T-helper 1 cell (primary cell): Measurements from ENCODE around the gene HAT1.

Experiments
- DNase-seq, 5 donors: peaks; one replicate each; pipeline ENCODE4 v3.0.0-alpha.2; 2012 to 2020

Gene HAT1

DNA sequence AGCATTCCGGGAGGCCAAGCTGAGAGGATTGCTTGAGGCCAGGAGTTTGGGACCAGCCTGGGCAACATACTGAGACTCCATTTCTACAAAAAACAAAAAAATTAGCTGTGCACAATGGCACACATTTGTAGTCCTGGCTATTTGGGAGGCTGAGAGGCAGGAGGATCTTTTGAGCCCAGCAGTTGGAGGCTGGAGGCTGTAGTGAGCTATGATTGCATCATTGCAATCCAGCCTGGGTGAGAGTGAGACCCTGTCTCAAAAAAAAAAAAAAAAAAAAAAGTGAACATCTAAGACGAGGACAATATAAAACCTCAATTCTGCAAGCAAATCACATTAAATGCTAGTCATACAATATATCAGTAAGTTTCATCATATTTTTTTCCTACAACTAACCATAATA is 2.8 kb upstream of the HAT1 start:
- no peak for DNase-seq

DNA sequence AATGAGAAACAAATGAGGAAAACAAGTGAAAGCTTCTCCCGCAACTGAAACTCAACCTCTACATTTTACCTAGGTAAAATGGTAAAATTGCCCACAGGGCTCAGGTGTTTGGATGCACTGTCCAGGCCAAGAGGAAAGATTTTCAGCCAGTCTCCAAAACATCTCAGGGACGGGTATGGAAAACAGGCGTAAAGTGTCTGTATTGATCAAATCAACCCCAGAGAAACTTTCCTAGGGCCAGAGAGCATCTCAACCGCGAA is 361 bp upstream of the HAT1 start:
- no peak for DNase-seq

DNA sequence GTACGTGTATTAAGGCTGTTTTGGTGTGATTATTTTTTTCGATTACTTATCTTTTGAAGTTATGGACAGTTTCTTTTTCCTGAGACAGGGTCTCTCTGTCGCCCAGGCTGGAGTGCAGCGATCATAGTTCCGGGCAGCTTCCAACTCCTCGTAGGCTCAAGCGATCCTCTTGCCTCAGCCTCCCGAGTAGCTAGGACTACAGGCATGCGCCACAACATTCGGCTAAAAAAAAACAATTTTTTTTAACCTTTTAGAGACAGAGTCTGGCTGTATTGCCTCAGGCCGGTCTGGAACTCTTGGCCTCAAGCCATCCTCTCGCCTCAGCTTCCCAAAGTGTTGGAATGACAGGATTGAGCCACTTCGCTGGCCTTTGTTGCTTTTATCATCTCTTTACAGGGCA is 945 bp downstream of the HAT1 start:
- DNase-seq, result no peak

DNA sequence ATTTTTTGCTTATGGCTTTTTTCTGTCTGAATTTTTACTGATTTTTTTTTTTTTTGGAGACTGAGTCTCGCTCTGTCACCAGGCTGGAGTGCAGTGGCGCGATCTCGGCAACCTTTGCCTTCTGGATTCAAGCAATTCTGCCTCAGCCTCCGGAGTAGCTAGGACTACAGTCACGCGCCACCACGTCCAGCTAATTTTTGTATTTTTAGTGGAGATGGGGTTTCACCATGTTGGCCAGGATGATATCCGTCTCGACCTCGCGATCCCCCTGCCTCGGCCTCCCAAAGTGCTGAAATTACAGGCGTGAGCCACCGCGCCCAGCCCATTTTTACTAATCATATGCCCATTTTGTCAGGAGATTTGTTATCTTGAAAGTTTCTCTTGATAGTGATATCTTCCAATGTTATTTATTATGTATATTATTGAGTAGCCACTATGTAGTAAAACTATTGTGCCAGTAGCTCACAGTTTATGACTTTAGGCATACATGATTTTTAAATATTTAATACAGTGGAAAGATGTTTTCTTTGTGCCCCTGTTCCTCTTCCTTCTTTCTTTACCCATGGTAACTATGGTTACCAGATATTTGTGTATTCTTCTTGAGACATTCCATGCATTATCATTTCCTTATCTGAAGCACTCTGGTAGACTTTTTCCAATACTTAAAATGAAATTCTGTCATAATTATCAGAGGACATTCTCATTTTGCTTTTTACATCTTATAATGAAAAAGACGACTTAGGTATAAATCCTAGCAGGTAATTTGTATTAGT is 2.1 kb downstream of the HAT1 start:
- DNase-seq, result no peak

DNA sequence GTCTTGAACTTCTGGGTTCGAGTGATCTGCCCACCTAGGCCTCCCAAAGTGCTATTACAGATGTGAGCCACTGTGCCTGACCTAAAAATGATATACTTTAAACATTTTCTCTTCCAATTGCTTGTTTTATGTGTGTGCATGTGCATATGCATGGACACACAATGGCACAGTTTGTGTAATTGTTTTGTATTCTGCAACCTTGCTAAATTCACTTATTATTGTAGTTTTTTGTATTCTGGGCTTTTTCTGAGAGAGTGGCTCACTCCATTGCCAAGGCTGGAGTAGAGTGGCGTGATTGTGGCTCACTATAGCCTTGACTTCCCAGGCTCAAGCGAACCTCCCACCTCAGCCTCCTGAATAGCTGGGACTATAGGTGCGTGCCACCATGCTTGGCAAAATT is 8.1 kb downstream of the HAT1 start:
- DNase-seq, result no peak

DNA sequence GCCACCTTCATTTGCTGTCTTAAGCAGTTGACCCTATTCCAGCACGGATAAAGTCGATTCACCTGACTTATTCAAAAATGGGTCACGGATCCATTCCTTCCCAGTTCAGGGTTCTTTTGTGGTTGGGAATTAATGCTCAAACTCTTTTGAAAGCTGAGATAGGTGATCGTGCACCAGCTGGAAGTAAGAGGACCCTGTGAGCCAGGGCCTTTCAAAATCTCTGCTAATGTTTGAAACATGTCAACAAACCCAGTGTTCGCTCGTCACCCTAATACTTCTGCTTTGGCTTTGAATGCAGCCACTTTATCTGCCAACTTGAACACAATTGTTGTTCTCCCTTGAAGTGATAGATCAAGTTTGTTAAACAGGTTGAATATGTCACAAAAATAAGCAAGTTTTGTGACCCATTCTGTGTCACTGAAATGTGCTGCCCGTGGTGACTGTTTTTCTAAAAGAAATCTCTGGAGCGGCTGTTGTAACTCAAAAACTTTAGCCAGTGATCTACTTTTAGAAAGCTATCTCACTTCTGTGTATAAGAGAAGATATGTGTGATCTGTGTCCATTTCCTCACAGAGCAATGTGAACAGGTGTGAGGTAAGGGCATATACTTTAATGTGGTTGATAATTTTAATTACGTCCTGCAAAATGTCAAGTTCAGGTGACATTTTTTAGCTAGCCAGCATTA is 16.9 kb downstream of the HAT1 start:
- DNase-seq, result no peak

DNA sequence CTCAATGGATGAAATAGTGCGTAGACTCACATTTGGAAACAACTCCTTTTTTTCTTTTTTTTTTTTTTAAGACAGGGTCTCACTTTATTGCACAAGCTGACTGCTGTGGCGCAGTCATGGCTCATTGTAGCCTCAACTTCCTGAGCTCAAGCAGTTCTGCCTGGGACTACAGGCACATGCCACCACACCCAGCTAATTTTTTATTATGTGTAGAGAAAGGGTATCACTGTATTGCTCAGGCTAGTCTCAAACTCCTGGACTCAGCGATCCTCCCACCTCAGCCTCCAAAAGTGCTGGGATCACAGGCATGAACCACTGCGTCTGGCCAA is 17.4 kb downstream of the HAT1 start:
- no peak for DNase-seq

DNA sequence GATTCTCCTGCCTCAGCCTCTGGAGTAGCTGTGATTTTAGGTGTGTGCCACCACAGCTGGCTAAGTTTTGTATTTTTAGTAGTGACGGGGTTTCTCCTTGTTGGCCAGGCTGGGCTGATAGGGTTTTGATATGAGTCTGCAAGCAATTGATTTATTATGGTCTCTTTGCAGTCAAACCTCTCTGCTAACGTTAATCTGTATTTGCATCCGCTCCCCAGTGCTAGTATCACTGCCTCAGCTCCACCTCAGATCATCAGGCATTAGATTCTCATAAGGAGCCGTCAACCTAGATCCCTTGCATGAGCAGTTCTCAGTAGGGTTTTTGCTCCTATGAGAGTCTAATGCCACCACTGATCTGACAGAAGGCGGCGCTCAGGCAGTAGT is 19.0 kb downstream of the HAT1 start:
- DNase-seq, result no peak

DNA sequence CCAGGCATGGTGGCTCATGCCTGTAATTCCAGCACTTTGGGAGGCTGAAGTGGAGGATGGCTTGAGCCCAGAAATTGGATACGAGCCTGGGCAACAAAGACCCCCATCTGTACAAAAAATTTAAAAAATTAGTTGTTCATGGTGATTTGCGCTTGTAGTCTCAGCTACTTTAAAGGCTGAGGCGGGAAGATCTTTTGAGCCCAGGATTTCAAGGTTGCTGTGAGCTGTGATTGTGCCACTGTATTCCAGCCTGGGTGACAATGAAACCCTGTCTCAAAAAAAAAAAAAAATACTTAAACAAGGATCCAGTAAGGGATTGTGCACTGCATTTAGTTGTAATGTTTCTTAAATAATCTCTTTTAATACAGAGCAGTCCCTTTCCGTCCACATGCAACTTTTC is 21.6 kb downstream of the HAT1 start:
- DNase-seq, result no peak

DNA sequence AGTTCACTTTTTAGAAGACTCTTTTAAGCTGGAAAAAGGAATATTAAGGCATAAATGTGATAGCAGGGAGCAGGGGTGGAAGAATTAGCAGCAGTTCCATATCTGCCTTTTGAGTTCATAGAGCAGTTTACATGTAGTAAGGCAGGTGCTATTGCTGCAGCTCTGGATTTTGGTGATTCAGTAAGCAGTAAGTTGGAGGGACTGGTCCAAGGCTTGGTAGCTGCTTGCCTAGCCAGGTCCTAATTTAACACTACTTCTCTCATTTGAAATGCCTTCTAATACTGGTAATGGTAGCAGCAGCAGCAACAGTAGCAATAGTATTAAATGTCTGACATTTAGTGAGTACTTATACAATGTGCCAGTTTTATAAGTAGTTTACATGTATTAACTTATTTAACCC is 30.0 kb downstream of the HAT1 start:
- DNase-seq, result no peak

DNA sequence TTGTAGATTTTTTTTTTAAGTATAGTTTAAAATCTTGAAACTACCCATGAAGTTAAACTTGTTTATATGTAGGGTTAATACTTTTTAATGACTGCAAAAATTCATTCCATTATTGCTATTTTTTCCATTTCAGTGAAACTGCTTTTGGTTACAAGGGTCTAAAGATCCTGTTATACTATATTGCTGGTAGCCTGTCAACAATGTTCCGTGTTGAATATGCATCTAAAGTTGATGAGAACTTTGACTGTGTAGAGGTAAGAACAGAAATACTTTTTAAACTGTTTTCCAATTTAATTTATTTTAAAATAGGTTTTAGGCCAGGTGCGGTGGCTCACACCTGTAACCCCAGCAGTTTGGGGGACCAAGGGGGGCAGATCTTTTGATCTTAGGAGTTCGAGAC is 30.5 kb downstream of the HAT1 start:
- DNase-seq, result no peak

DNA sequence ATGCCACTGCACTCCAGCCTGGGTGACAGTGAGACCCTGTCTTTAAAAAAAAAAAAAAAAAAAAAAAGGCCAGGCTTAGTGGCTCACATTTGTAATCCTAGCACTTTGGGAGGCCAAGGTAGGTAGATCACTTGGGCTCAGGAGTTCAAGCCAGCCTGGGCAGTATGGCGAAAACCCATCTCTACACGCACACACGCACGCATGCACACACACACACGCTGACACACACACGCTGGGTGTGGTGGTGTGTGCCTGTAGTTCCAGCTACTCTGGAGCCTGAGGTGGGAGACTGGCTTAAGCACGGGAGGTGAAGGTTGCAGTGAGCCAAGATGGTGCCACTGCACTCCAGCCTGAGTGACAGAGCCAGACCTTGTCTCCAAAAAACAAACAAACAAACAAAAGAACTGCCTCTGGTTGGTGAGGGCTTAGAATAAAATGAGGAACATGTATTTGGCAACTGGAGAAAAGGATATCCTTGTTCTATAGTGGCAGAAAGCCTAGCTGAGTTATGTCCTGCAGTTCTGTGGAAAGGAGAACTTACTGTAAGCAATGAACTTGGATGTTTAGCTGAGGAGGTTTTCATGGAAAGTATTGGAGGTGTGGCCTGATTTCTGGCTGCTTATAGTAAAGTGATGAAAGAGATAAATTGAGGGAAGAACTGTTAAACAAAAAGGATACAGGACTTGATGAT is 34.0 kb downstream of the HAT1 start:
- DNase-seq, result no peak

DNA sequence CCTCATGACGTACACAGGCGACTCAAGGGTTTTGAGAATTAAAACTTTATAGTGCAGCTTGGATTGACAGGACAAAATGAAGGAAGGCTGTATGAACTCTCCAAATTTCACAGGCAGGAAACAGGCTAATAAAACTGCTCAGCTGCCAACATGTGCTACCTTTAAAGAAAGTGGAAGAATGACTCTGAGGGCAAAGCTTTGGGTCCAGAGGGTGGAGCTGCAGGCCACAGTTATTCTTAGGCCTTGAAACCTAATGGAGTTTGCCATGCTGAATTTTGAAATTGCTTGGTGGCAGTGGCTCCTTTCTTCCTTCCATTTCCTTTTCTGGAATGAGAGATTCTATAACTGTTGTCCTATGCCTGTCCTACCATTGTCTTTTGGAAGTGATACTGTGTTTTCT is 34.8 kb downstream of the HAT1 start:
- DNase-seq, result no peak

DNA sequence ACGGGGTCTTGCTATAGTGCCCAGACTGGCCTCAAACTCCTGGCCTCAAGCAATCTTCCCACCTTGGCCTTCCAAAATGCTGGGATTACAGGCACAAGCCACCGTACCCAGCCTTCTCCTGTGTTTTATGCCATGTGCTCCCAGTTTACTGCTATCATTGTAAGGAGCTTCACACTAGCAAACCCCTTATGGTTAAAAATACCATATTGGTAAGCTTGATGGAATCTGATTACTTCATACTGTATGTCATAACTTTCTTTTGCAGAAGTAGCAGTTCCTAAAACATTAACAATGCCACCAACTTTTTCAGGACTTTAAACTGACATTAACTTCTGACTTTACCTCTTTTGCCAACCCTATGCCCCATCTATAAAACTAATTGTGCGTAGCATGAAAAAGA is 36.2 kb downstream of the HAT1 start:
- no peak for DNase-seq

DNA sequence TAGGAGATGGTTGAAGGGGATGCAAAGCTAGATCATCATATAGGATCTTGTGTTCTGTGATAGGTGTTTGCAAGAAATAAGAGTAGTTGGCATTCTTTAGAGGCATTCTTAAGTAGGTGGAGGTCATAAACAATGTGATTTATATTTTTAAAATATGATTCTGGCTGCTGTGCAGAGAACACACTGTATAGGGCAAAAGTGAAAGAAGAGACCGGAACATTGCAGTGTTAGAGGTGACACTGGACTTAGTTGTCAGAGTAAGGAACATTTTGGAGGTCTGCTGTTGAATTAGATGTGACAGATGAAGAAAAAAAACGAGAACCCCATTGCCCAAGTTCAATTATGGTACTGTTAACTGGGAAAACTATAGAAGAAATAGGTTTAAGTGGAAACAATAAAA is 37.7 kb downstream of the HAT1 start:
- DNase-seq, result no peak

DNA sequence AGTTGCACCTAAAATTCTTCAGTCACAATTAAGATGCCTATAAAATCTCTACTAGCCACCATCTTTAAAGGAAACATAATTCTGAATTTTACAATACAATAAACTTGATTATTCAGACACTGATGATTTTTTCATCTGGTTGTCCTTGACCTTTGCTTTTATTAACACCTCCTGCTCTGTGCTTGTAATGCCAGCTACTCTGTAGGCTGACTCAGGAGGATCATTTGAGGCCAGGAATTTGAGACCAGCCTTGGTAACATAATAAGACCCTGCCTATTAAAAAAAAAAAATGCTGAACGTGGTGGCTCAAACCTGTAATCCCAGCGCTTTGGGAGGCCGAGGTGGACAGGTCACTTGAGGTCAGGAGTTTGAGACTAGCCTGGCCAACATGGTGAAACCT is 38.3 kb downstream of the HAT1 start:
- DNase-seq, result no peak

DNA sequence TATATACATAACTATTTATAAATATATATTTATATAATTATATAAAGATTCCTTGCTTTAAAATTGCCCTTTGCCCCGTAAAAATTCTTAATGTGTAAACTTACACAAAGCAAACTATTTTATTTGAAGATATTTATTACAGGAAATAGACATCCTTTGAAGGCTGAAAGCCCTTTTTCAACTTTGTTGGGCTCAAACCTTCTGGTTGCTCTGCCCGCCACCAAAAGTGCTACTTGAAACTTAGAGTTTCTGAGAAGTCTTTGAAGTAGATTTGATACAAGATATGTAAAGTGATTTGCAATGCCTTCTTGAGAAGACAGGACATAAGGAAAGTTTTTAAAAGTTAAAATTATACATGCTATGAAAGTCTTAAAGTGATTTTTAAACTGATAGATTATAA is 40.9 kb downstream of the HAT1 start:
- DNase-seq, result peak in 1 of 5 donors; percentile 23

DNA sequence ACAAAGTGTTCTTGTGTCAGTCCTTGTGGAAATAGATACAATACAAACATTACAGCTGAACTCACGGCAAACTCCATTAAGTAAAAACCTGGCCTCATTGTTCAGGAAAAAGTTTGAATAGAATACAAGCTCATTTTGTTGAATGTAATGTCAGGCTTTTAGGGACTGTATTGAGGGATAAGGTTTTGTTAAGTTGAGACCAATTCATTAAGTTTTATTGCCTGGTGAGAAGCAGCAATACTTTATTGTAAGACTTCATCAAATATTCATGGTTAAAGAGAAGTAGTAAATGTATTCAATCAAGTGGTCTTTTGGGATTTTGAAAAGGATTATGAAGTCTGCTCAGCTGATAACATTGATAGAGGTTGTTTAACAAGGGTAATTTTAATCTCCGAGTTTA is 42.0 kb downstream of the HAT1 start:
- DNase-seq, result no peak

DNA sequence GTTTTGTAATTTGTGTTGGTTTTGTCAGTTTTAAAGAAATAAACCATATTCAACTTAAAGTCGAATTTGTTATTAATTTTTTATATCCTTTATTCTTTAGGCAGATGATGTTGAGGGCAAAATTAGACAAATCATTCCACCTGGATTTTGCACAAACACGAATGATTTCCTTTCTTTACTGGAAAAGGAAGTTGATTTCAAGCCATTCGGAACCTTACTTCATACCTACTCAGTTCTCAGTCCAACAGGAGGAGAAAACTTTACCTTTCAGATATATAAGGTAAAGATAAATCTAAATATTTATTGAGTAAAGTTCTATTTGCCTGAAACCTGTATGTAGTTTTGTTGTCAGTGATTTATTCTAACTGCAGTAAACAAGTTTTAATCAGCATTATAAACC is 43.0 kb downstream of the HAT1 start:
- DNase-seq, result no peak

DNA sequence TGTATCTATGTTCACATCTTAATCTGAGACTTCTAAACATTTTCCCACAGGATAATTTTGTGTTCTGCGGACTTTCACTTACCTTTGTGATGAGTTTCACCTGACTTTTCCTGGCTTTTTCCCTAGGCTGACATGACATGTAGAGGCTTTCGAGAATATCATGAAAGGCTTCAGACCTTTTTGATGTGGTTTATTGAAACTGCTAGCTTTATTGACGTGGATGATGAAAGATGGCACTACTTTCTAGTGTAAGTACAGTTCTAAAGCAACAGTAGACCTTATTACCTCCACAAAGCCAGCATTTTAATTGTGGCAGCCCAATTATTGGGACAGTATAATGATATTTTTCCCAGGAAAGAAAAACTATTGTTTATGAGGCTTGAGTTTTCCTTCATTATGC is 43.4 kb downstream of the HAT1 start:
- no peak for DNase-seq

DNA sequence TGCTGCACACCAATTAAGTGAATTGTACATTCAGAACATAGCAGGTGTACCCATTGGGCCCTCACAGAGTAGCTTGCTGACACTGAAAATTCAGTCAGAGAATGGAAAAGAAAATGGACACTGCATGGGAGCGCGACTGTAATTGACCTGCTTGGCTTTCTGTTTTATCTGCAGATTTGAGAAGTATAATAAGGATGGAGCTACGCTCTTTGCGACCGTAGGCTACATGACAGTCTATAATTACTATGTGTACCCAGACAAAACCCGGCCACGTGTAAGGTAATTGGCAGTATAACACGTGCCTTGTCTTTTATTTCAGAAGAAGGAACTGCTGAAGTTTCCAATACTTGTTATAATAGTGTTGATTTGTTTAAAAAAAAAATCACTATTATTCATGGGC is 44.0 kb downstream of the HAT1 start:
- DNase-seq, result no peak

DNA sequence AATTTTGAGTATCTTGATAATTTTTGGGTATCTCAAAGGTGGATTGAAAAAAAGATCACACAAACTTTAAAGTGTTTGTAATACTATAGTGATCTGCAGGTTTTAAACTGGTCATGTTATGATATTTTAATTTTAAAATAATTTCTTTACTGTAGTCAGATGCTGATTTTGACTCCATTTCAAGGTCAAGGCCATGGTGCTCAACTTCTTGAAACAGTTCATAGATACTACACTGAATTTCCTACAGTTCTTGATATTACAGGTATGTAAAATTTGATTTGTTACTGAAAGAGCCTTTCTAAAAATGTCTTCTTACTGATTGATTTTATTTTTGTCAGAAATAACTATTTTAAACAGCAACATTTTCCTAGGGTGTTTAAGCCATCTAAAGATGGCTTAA is 44.4 kb downstream of the HAT1 start:
- DNase-seq, result no peak

DNA sequence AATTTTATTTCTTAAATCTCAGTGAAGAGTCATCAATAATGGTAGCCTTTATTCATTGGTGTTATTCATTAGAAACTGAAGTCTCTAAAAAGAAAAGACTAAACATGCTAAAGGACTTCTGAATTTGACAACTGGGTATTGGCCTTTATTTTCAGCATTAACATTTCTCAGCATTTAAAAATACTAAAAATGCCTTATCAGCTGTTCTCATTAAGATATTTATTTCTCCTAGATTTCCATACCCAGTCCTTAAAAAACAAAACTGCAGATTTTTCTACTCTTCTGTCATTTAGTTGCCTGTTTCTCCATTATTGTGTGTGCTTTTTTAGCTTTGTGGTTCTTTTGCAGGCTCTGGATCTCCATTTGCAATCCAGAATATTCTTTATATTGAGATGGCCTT is 46.2 kb downstream of the HAT1 start:
- DNase-seq, result no peak

DNA sequence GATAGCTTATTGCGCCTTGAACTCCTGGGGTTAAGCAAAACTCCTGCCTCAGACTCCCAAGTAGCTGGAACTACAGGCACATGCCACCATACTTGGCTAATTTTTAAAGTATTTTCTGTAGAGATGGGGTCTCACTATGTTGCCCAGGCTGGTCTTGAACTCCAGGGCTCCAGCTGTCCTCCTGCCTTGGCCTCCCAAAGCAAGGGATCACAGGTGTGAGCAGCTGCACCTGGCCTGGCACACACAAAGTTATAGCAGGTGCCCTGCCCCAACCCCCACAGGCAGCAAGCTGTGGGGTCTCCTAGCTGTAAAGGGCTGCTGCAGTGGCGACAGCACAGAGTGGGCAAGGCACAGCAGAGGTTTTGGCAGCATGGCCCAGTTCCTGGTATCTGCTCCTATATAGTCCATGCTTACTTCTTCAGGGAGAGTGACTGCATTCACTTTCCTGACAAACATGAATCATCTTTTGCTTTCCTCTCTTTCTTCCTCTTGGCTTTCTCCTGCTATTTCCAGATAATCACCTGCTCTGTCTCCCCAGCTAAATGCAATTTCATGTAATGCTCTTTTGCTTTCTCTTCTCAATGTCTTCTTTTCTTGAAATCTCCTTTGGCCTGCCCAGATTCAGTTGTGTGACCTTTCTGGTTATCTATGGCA is 50.2 kb downstream of the HAT1 start:
- no peak for DNase-seq
